IMR-90 (cell line): Measurements from ENCODE around the gene PFKFB2. TPM values are rescaled to one million over a fixed set of nuclear protein-coding genes. Genes with fewer than 3 reads are reported as not detected.

Experiments
- ATAC-seq: fragments of 200-7000 bp; cut with Tn5 transposase; 2 replicates; pipeline ENCODE4 v1.9.1; 2020; ENCODE audit warnings: low read depth, mild to moderate bottlenecking, moderate library complexity
- BruUV-seq: library from RNA; stranded (reverse); fragments of 400-500 nt; replicated peaks from 2 replicates; lab custom pipeline; 2021; lab: Mats Ljungman, UMichigan
- CTCF ChIA-PET: fragments of 300-600 bp; formaldehyde crosslinking; extraction: SDS; loops from one replicate; lab custom pipeline; 2021; ENCODE audit warnings: antibody characterized with exemption; lab: Yijun Ruan, JAX
- POLR2A ChIA-PET: fragments of 300-600 bp; sonication (Branson Sonifier 250); formaldehyde crosslinking; loops from one replicate; lab custom pipeline; 2022; ENCODE audit warnings: antibody characterized with exemption; ENCODE audit not compliant: unreplicated experiment; lab: Charles Lee
- DNase-seq: peaks from one replicate; pipeline ENCODE4 v3.0.0; 2013
- H2AFZ ChIP-seq: replicated peaks from 2 replicates; pipeline ENCODE3; 2013; ENCODE audit warnings: low read length, mild to moderate bottlenecking; ENCODE audit not compliant: poor library complexity
- H2AK5ac ChIP-seq: 2 replicates; pipeline ENCODE4 v1.6.1; 2013; ENCODE audit warnings: low read depth, low read length, inconsistent platforms
- H2AK9ac ChIP-seq: replicated peaks from 2 replicates; pipeline ENCODE3; 2013; ENCODE audit warnings: mild to moderate bottlenecking, low read depth, low read length, moderate library complexity; ENCODE audit not compliant: poor library complexity
- H2BK120ac ChIP-seq: 2 replicates; pipeline ENCODE4 v1.6.1; 2013; ENCODE audit warnings: low read depth, low read length, inconsistent platforms
- H2BK15ac ChIP-seq: 3 replicates; pipeline ENCODE4 v1.6.1; 2013; ENCODE audit warnings: low read depth, low read length, inconsistent platforms
- H2BK20ac ChIP-seq: 2 replicates; pipeline ENCODE4 v1.6.1; 2013; ENCODE audit warnings: low read depth, mild to moderate bottlenecking, inconsistent platforms, low read length, moderate library complexity
- H2BK5ac ChIP-seq: 2 replicates; pipeline ENCODE4 v1.6.1; 2013; ENCODE audit warnings: mild to moderate bottlenecking, low read depth, low read length, inconsistent platforms; ENCODE audit not compliant: poor library complexity, severe bottlenecking
- H3K14ac ChIP-seq: replicated peaks from 2 replicates; pipeline ENCODE4 v1.6.1; 2013; ENCODE audit warnings: low read depth, low read length, inconsistent platforms
- H3K18ac ChIP-seq: 2 replicates; pipeline ENCODE4 v1.6.1; 2013; ENCODE audit warnings: low read depth, low read length, control low read depth
- H3K23ac ChIP-seq: 2 replicates; pipeline ENCODE4 v1.6.1; 2013; ENCODE audit warnings: low read depth, low read length, inconsistent platforms
- H3K27ac ChIP-seq: 2 replicates; pipeline ENCODE4 v1.5.1; 2013; ENCODE audit warnings: mild to moderate bottlenecking, control low read depth, low read length; ENCODE audit not compliant: insufficient read depth
- H3K27me3 ChIP-seq: 2 replicates; pipeline ENCODE4 v1.6.1; 2013; ENCODE audit warnings: low read length; ENCODE audit not compliant: control insufficient read depth, insufficient read depth
- H3K36me3 ChIP-seq: 2 replicates; pipeline ENCODE4 v1.6.1; 2013; ENCODE audit warnings: low read length, mixed read lengths; ENCODE audit not compliant: control insufficient read depth, insufficient read depth
- H3K4ac ChIP-seq: 2 replicates; pipeline ENCODE4 v1.6.1; 2013; ENCODE audit warnings: low read depth, low read length, inconsistent platforms
- H3K4me1 ChIP-seq: 2 replicates; pipeline ENCODE4 v1.6.1; 2013; ENCODE audit warnings: low read length, mixed read lengths; ENCODE audit not compliant: control insufficient read depth, insufficient read depth
- H3K4me2 ChIP-seq: 2 replicates; pipeline ENCODE4 v1.6.1; 2013; ENCODE audit warnings: low read depth, mild to moderate bottlenecking, control low read depth, low read length, moderate library complexity
- H3K4me3 ChIP-seq: 2 replicates; pipeline ENCODE4 v1.5.1; 2013; ENCODE audit warnings: low read depth, mild to moderate bottlenecking, control low read depth, low read length, moderate library complexity; ENCODE audit not compliant: insufficient read depth
- H3K56ac ChIP-seq: 2 replicates; pipeline ENCODE4 v1.6.1; 2013; ENCODE audit warnings: low read length, inconsistent platforms; ENCODE audit not compliant: insufficient read depth; ENCODE audit errors: extremely low read depth
- H3K79me1 ChIP-seq, 2 experiments: 2 replicates each; pipeline ENCODE4 v1.6.1; 2013; ENCODE audit warnings: low read length in 2 of 2, inconsistent platforms in 1 of 2, low read depth in 1 of 2
- H3K9ac ChIP-seq: 2 replicates; pipeline ENCODE4 v1.6.1; 2013; ENCODE audit warnings: low read depth, low read length, control low read depth
- H3K9me1 ChIP-seq: 2 replicates; pipeline ENCODE4 v1.6.1; 2013; ENCODE audit warnings: low read length, inconsistent platforms; ENCODE audit not compliant: insufficient read depth
- H3K9me3 ChIP-seq: 2 replicates; pipeline ENCODE4 v1.6.1; 2013; ENCODE audit warnings: low read length; ENCODE audit not compliant: control insufficient read depth, insufficient read depth
- H4K20me1 ChIP-seq: 2 replicates; pipeline ENCODE4 v1.6.1; 2013; ENCODE audit warnings: low read length, inconsistent platforms; ENCODE audit not compliant: insufficient read depth
- H4K5ac ChIP-seq: 2 replicates; pipeline ENCODE4 v1.6.1; 2013; ENCODE audit warnings: mild to moderate bottlenecking, low read depth, low read length, control low read depth
- H4K8ac ChIP-seq, 2 experiments: 2 replicates each; pipeline ENCODE4 v1.6.1; 2013; ENCODE audit warnings: low read depth in 2 of 2, low read length in 2 of 2, control low read depth in 1 of 2, inconsistent platforms in 1 of 2
- H4K91ac ChIP-seq: 2 replicates; pipeline ENCODE4 v1.6.1; 2013; ENCODE audit warnings: low read depth, low read length, inconsistent platforms; ENCODE audit not compliant: insufficient read depth
- CEBPB ChIP-seq: IDR thresholded peaks from 2 replicates; pipeline ENCODE4 v1.6.1; 2012; ENCODE audit warnings: low read depth, low read length, improper control_type of control experiment
- CHD1 ChIP-seq: IDR thresholded peaks from 2 replicates; pipeline ENCODE4 v1.6.1; 2012; ENCODE audit warnings: low read depth, low read length, improper control_type of control experiment
- CTCF ChIP-seq: conservative IDR thresholded peaks from 2 replicates; pipeline ENCODE4 v1.5.1; 2012; ENCODE audit warnings: mild to moderate bottlenecking, low read depth, low read length, improper control_type of control experiment
- ELK1 ChIP-seq: fragments of 150-350 bp; IDR thresholded peaks from 2 replicates; pipeline ENCODE4 v1.6.1; 2016; ENCODE audit warnings: low read depth, mild to moderate bottlenecking, low read length, moderate library complexity, borderline replicate concordance
- FOS ChIP-seq: fragments of 150-350 bp; IDR thresholded peaks from 2 replicates; pipeline ENCODE4 v1.6.1; 2016; ENCODE audit warnings: low read depth, low read length
- MAZ ChIP-seq: IDR thresholded peaks from 2 replicates; pipeline ENCODE4 v1.6.1; 2012; ENCODE audit warnings: low read depth, mild to moderate bottlenecking, low read length, improper control_type of control experiment, moderate library complexity, borderline replicate concordance
- RCOR1 ChIP-seq: IDR thresholded peaks from 2 replicates; pipeline ENCODE4 v1.6.1; 2012; ENCODE audit warnings: mild to moderate bottlenecking, low read length, improper control_type of control experiment; ENCODE audit not compliant: insufficient replicate concordance
- RFX5 ChIP-seq: IDR thresholded peaks from 2 replicates; pipeline ENCODE4 v1.8.0; 2012; ENCODE audit warnings: low read depth, mild to moderate bottlenecking, low read length, moderate library complexity
- WGBS, 2 experiments: methylation state at CpG; one replicate each; pipeline versions ENCODE4 v1.1.5 to v1.1.7; 2013; ENCODE audit warnings: missing lambda C conversion rate in 2 of 2; ENCODE audit not compliant: insufficient read length in 1 of 2; ENCODE audit errors: extremely low coverage in 2 of 2; 5-methylcytosine and 5-hydroxymethylcytosine counted together
- dilution Hi-C: fragments of 300-500 bp; cut with HindIII; formaldehyde crosslinking; loops from one replicate; pipeline ENCODE4 v1.14.3; 2018; ENCODE audit warnings: low sequenced_read_pairs; ENCODE audit not compliant: unreplicated experiment
- in situ Hi-C: fragments of 300-500 bp; cut with MboI; formaldehyde crosslinking; loops from 3 replicates; pipeline ENCODE4 v1.14.3; 2019; ENCODE audit warnings: low sequenced_read_pairs, inconsistent platforms, mixed read lengths
- intact Hi-C: fragments of 100-400 bp; cut with micrococcal nuclease; formaldehyde crosslinking; loops from 2 replicates; pipeline ENCODE4 v1.10.0; 2022
- polyA plus RNA-seq, 3 experiments: library from polyadenylated mRNA; depleted of rRNA; stranded (reverse); fragments of >200 nt; gene quantifications; 2 replicates each; pipeline ENCODE4 v1.2.3, GENCODE V29; 2012; ENCODE audit warnings: low replicate concordance in 1 of 3
- total RNA-seq: library from RNA; depleted of rRNA; stranded (reverse); fragments of >200 nt; gene quantifications from 2 replicates; pipeline ENCODE4 v1.2.3, GENCODE V29; 2012

The PFKFB2 gene
- total and polyA plus RNA-seq, 2 of the 4 experiments (the other 2 are of a cell fraction) = 0.62 to 1.3 TPM

GRCh38 chr1:207115269-207115668 lies 62.2 kb downstream of the PFKFB2 start:
- no peak overlapping the region for H3K4me2 ChIP-seq
- dilution Hi-C loops = no loop called here
- H3K9me1 ChIP-seq = no peaks in the 10 kb centered on the region
- no peak overlapping the region for H2BK120ac ChIP-seq
- no peak overlapping the region for H3K9ac ChIP-seq
- no peak overlapping the region for H2AFZ ChIP-seq
- H3K79me1 ChIP-seq = no peaks in the 10 kb centered on the region
- H3K36me3 ChIP-seq = no peaks in the 10 kb centered on the region
- WGBS, 2 experiments = no CpG with 5 or more reads among the region's 5 CpGs
- ATAC-seq (no peak), DNase-seq (no peak)
- H2AK5ac ChIP-seq = no peak overlapping the region
- in situ Hi-C loops = no loop called here
- H4K8ac ChIP-seq = no peak overlapping the region
- no peaks in the 10 kb centered on the region; the same call in 1 of the 2 replicates for H3K27me3 ChIP-seq
- no peak overlapping the region for H3K27ac ChIP-seq
- no peak overlapping the region for H4K5ac ChIP-seq
- no peak overlapping the region for H3K4me3 ChIP-seq
- H2BK5ac ChIP-seq = no peak overlapping the region
- no peaks in the 10 kb centered on the region for H3K4me1 ChIP-seq
- H2BK15ac ChIP-seq = no peak overlapping the region
- no peak overlapping the region for H3K14ac ChIP-seq
- no peak overlapping the region for H3K56ac ChIP-seq
- intact Hi-C loops = no loop called here
- no peak overlapping the region for H3K18ac ChIP-seq
- no peak overlapping the region for H2BK20ac ChIP-seq
- no peak overlapping the region for H3K23ac ChIP-seq
- ChIA-PET CTCF (no interaction called here), POLR2A (no interaction called here)
- H3K4ac ChIP-seq = no peak overlapping the region
- H2AK9ac ChIP-seq = no peak overlapping the region
- H3K9me3 ChIP-seq = no peaks in the 10 kb centered on the region
- TF ChIP-seq FOS (no peak), CTCF (no peak), MAZ (no peak), CEBPB (0 out of 2 replicates have a peak, but pooled peaks have one; percentile 23), CHD1 (no peak), ELK1 (no peak), RFX5 (no peak), RCOR1 (no peak)
- H4K20me1 ChIP-seq = no peaks in the 10 kb centered on the region
- no peak overlapping the region for H4K91ac ChIP-seq
- BruUV-seq = no TSS peak
